RWPE2 (cell line): ENCODE data around the gene USP36.
"Not testable (repeated sequence)": the region's sequence is repeated elsewhere in the genome, so short reads cannot be mapped to it uniquely, and the experiment has no call there.

Experiments
- ATAC-seq: fragments of 200-7000 bp; cut with Tn5 transposase; 3 replicates; pipeline ENCODE4 v1.9.1; 2021; ENCODE audit warnings: low read depth
- DNase-seq: peaks from one replicate; pipeline ENCODE4 v3.0.0-alpha.2; 2020; ENCODE audit warnings: low spot score
- H3K27ac ChIP-seq: fragments of 450-650 bp; 2 replicates; pipeline ENCODE4 v1.5.1; 2017; ENCODE audit warnings: mild to moderate bottlenecking; ENCODE audit not compliant: poor library complexity, severe bottlenecking
- H3K27me3 ChIP-seq: fragments of 250-450 bp; sonication (Bioruptor Pico); 2 replicates; pipeline ENCODE4 v1.5.1; 2021; ENCODE audit warnings: mild to moderate bottlenecking, moderate library complexity; ENCODE audit not compliant: insufficient read depth, poor library complexity, severe bottlenecking
- H3K36me3 ChIP-seq: fragments of 250-450 bp; sonication (Bioruptor Pico); 2 replicates; pipeline ENCODE4 v1.5.1; 2020; ENCODE audit warnings: low read depth, mild to moderate bottlenecking, moderate library complexity
- H3K4me1 ChIP-seq: fragments of 250-450 bp; sonication (Bioruptor Pico); 2 replicates; pipeline ENCODE4 v1.5.1; 2021; ENCODE audit warnings: mild to moderate bottlenecking, moderate library complexity; ENCODE audit not compliant: insufficient read depth, poor library complexity, severe bottlenecking
- H3K4me3 ChIP-seq: fragments of 250-450 bp; sonication (Bioruptor Pico); 2 replicates; pipeline ENCODE4 v1.5.1; 2021; ENCODE audit warnings: mild to moderate bottlenecking, moderate library complexity; ENCODE audit not compliant: severe bottlenecking
- H3K9me3 ChIP-seq: fragments of 250-450 bp; sonication (Bioruptor Pico); 2 replicates; pipeline ENCODE4 v1.5.1; 2021; ENCODE audit warnings: mild to moderate bottlenecking, moderate library complexity; ENCODE audit not compliant: severe bottlenecking
- TF ChIP-seq, protein P1 (sequence below): fragments of 450-650 bp; IDR thresholded peaks from one replicate; pipeline ENCODE4 v1.5.1; 2017; ENCODE audit warnings: mild to moderate bottlenecking, moderate library complexity; ENCODE audit not compliant: poor library complexity, severe bottlenecking

Gene USP36

DNA sequence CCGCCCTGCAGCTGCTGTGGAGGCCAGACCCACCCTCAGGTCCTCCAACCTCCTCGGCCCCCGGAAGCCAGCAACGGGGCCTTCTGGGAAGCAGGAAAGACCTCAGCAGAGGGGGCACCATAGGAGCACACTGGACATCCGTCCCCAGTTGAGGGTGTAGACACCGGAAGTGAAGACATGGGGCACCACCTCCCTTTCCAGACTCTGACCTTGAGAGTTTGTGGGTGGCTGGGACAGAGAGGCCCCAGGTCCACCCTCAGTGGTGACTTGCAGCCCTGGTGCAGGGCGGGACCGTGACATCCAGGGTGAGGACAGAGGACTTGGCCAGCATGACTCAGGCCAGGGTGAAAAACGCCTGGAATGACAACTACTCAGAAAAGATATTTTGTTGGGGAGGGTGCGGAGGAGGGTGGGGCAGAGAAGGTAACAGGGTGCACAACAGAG, 42.5 kb upstream of the USP36 start:
- TF ChIP-seq, protein P1, sequence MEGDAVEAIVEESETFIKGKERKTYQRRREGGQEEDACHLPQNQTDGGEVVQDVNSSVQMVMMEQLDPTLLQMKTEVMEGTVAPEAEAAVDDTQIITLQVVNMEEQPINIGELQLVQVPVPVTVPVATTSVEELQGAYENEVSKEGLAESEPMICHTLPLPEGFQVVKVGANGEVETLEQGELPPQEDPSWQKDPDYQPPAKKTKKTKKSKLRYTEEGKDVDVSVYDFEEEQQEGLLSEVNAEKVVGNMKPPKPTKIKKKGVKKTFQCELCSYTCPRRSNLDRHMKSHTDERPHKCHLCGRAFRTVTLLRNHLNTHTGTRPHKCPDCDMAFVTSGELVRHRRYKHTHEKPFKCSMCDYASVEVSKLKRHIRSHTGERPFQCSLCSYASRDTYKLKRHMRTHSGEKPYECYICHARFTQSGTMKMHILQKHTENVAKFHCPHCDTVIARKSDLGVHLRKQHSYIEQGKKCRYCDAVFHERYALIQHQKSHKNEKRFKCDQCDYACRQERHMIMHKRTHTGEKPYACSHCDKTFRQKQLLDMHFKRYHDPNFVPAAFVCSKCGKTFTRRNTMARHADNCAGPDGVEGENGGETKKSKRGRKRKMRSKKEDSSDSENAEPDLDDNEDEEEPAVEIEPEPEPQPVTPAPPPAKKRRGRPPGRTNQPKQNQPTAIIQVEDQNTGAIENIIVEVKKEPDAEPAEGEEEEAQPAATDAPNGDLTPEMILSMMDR, result no peak
- DNase-seq (no peak), ATAC-seq (peak; percentile 81)
- H3K9me3 ChIP-seq, result no peaks in the 10 kb centered on the region
- peaks cover 32% of the 10 kb centered on the region for H3K4me1 ChIP-seq
- H3K27me3 ChIP-seq, result no peaks in the 10 kb centered on the region
- H3K4me3 ChIP-seq, result no peak overlapping the region
- H3K27ac ChIP-seq, result peak overlapping the region; percentile 89
- H3K36me3 ChIP-seq, result no peaks in the 10 kb centered on the region

DNA sequence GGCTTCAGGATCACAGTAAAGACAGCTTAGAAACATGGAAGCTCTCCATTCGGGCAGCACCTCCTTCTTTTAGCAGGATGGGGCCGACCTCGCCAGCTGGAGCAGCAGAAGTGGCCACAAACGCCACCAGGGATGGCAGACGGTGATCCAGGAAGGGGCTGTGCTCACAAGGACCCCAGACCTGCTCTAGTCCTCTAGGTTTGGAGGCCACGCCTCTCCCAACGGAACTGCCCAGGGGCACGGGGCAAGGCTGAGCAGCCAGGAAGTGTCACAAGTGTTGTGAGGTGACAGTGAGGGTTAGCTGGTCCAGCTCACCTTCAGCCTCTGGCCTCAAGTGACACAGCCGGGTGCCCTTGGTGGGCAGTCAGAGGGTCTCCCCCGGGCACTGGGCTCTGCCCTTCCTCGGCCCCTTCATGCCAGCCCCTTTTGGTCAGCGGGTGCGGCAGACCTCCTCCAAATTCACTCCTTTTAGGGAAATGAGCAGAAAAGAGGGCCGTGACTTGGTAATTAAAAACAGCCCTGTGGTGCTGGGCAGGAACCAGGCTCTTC, 42.0 kb upstream of the USP36 start:
- no peaks in the 10 kb centered on the region for H3K9me3 ChIP-seq

DNA sequence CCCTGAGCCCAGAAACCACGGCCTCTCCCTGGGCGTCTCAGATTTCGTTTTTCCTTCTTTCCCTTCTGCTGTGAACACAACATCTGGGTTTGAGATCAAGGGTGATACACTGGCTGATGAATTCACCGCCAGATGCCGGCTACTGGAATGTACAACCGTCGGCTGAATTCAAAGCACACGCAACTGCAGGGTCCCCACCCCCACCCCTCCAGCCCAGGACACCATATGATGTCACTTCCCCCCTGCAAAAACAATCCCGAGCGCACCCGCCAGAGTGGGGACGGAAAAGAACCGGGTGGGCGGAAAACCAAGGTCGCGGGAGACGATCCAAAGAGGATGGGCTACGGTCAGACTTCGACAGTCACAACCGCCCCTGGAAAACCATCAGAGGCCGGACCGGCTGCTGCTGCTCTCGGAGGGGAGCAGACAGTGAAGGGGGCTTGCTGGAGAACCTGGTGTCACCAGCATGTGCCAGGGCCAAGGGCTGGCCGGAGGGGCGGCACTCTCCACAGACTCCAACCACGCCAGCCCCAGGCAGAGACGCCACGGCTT, 39.1 kb upstream of the USP36 start:
- DNase-seq (no peak), ATAC-seq (no peak)
- H3K36me3 ChIP-seq, result no peaks in the 10 kb centered on the region
- no peak overlapping the region for H3K27ac ChIP-seq
- H3K9me3 ChIP-seq, result no peaks in the 10 kb centered on the region
- TF ChIP-seq, protein P1, result no peak
- H3K27me3 ChIP-seq, result no peaks in the 10 kb centered on the region
- H3K4me3 ChIP-seq, result no peak overlapping the region
- H3K4me1 ChIP-seq, result peaks cover 33% of the 10 kb centered on the region

More for the DNA sequence above, 42.0 kb upstream of the USP36 start:
- ATAC-seq, result no peak
- H3K4me1 ChIP-seq, result peaks cover 32% of the 10 kb centered on the region
- TF ChIP-seq, protein P1, result no peak
- H3K27ac ChIP-seq, result peak overlapping the region; percentile 89
- no peak overlapping the region for H3K4me3 ChIP-seq
- no peaks in the 10 kb centered on the region for H3K27me3 ChIP-seq
- DNase-seq, result no peak
- no peaks in the 10 kb centered on the region for H3K36me3 ChIP-seq

DNA sequence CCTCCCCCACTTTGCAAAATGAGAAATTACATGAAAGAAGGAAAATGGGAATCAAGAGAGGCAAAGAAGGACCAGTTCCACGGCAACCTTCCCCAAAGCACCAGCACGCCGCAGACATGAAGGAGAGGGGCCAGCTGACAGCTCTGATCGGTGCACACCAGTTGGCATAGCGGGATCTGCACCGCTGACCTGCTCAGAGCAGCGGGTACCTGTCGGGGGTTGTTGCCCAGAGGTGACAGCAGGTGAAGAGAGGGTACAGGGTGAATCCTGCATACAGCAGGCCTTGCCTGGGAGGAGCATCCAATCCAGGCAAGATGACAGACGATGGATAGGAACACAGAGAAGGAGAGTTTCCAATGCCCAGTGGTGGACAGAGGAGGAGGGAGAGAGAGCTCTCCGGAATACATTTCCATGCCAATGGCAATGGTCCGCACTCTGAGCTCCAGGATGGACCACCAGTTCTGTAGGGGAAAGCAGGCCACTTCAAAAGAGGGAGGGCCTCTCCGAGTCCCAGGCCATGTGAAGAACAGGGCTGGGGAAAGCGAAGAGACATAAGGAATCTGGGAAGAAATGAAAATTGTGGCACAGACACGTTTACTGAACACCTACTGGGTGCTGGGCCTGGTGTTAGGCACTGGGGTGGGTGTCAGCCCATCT, 38.4 kb upstream of the USP36 start:
- Histone ChIP-seq H3K4me3 (no peak overlapping the region), H3K36me3 (no peaks in the 10 kb centered on the region), H3K27me3 (no peaks in the 10 kb centered on the region), H3K9me3 (no peaks in the 10 kb centered on the region), H3K27ac (no peak overlapping the region), H3K4me1 (peaks cover 26% of the 10 kb centered on the region)
- TF ChIP-seq, protein P1, result no peak
- DNase-seq, result no peak
- no peak for ATAC-seq

DNA sequence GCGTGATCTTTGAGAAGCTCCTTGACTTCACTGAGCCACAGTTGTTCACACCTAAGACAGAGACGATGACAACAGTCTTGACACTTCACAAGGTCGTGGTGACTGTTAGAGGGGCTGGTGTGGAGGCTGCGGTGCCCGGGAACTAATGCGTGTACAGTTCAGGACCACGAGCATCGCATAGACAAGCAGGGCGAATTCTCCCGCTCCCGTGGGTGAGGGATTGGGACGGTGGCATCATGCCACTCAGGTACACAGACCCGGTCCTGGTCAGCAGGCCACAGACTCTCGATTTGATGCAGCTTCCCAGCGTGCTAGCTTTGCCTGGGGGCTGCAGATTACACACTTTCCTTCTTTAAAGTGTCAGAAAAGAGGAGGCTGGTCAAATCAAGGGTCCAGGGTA, 37.6 kb upstream of the USP36 start:
- Histone ChIP-seq H3K4me3 (no peak overlapping the region), H3K4me1 (peaks cover 24% of the 10 kb centered on the region), H3K27ac (no peak overlapping the region), H3K9me3 (no peaks in the 10 kb centered on the region), H3K36me3 (no peaks in the 10 kb centered on the region), H3K27me3 (no peaks in the 10 kb centered on the region)
- DNase-seq (no peak), ATAC-seq (no peak)
- TF ChIP-seq, protein P1, result no peak

DNA sequence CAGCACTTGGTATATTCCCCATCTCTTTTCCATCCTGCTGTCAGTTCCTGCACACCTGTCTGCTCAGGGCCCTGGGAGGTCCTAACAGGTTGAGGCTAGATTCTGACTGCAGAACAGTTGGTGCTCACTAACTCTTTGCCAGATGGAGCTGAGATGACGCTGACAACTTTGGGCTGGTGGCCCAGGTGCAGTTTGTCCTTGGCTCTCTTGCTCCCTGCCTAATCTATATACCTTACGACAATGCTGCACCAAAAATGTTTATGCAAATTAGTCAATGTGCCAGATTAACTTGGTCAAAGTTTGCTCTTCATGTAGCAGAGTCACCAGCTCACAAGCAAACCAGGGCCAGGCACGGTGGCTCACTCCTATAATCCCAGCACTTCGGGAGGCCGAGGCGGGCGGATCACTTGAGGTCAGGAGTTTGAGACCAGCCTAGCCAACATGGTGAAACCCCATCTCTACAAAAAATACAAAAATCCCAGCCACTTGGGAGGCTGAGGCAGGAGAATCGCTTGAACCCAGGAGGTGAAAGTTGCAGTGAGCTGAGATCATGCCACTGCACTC, 36.4 kb upstream of the USP36 start:
- not testable (repeated sequence) for H3K27ac ChIP-seq, H3K27me3 ChIP-seq, H3K9me3 ChIP-seq, H3K36me3 ChIP-seq, ATAC-seq, H3K4me3 ChIP-seq, DNase-seq
- H3K4me1 ChIP-seq, result peaks cover 18% of the 10 kb centered on the region
